Cardiac fibroblast (primary cell): ENCODE results near the gene MEN1.

Source experiments
- DNase-seq, 2 donors: peaks; one replicate each; pipeline versions ENCODE4 v3.0.0 to v3.0.0-alpha.2; 2010; ENCODE audit warnings: low read depth in 2 of 2
- H3K4me3 ChIP-seq, 2 donors: replicated peaks in 1 of 2; 1 replicate in 1 of 2; 2 replicates in 1 of 2; pipeline ENCODE4 v1.5.1; 2011; ENCODE audit warnings: low read depth in 2 of 2, low read length in 2 of 2, mild to moderate bottlenecking in 2 of 2, moderate library complexity in 1 of 2
- TF ChIP-seq, protein P1 (sequence below): IDR thresholded peaks from one replicate; pipeline ENCODE4 v1.5.1; 2011; ENCODE audit warnings: low read depth, mild to moderate bottlenecking, low read length, inconsistent platforms

MEN1 gene

DNA sequence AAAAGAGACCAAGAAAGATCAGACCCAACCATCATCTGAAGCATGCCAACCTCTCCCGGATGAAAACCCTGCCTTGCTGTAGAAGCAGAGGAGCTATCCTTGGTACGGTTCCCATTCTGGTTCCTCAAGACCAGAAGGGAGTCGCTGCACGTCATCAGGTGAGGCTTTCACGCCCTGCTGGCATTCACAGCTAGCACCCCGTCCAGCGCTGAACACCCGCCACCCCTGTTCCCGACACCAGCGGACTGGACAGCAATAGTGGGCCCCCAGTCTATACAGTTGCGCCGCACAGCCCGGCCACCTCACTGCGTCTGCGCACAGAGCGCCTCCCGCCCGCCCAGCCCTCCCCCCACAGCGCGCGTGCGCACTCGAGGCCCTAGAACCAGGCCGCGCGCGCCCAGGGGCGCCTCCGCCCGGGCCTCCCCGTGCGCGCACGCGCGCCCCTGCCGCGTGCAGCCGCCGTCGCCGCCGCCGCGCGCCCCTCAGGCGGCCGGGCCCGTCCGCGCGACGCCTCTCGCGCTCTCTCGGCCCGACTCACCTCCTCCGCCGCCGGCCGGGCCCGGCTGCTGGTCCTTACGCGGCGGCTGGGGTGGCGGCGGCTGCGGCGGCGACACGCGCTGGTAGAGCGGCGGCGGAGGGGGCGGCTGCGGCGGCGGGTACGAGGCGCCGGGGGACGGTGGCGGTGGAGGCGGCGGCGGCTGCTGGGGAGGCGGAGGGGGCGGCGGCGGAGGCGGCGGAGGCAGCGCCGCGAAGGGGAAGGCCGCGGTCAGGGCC, 32.7 kb downstream of the MEN1 start:
- DNase-seq, result peak; percentile 81 to 83
- peak overlapping the region; percentile 65 to 87 for H3K4me3 ChIP-seq
- TF ChIP-seq, protein P1, sequence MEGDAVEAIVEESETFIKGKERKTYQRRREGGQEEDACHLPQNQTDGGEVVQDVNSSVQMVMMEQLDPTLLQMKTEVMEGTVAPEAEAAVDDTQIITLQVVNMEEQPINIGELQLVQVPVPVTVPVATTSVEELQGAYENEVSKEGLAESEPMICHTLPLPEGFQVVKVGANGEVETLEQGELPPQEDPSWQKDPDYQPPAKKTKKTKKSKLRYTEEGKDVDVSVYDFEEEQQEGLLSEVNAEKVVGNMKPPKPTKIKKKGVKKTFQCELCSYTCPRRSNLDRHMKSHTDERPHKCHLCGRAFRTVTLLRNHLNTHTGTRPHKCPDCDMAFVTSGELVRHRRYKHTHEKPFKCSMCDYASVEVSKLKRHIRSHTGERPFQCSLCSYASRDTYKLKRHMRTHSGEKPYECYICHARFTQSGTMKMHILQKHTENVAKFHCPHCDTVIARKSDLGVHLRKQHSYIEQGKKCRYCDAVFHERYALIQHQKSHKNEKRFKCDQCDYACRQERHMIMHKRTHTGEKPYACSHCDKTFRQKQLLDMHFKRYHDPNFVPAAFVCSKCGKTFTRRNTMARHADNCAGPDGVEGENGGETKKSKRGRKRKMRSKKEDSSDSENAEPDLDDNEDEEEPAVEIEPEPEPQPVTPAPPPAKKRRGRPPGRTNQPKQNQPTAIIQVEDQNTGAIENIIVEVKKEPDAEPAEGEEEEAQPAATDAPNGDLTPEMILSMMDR, result no peak

GRCh38 chr11:64776875-64777274, 33.5 kb downstream of the MEN1 start:
- peak overlapping the region; percentile 62 to 87 for H3K4me3 ChIP-seq
- no peak for DNase-seq
- TF ChIP-seq, protein P1, result no peak

DNA sequence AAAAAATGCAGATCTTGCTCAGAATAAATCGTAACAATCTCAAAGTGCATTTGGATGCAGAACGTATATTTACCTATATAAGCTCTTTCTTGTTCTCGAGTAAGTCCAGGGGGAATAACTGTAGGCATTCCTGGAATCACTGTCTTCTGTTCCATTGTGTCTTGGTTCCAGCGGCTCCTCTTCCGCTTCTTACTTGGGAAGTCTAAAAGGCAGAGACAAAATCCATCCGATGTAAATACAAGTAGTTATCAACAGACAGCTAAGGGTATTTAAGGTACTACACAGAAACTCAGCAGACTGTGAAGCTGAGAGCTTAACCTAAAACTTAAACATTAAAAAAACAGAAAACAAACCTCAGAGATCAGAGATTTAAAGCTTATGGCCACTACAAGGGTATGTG, 33.9 kb downstream of the MEN1 start:
- TF ChIP-seq, protein P1, result no peak
- peak overlapping the region; percentile 62 to 87 for H3K4me3 ChIP-seq

DNA sequence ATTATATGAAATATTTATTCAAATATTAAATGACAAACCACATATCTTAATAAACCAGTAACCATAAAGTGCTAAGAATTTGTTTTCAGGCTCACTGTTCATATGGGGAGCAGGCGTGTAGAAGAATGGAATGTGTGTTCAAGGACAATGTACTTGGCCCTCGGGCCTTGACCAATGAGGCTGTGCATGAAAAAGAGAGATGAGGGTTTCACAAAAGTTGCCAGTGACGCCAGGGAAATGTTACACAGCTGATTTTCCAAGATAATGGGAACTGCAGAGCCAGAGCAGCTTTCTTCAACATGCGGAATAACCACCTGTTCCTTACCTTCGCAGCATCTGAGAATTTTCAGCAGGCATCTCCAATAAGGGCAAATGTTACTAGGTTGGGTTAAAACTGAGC, 36.2 kb downstream of the MEN1 start:
- no peak overlapping the region for H3K4me3 ChIP-seq
- no peak for DNase-seq
- TF ChIP-seq, protein P1, result no peak

More for the DNA sequence above, 33.9 kb downstream of the MEN1 start:
- no peak for DNase-seq

DNA sequence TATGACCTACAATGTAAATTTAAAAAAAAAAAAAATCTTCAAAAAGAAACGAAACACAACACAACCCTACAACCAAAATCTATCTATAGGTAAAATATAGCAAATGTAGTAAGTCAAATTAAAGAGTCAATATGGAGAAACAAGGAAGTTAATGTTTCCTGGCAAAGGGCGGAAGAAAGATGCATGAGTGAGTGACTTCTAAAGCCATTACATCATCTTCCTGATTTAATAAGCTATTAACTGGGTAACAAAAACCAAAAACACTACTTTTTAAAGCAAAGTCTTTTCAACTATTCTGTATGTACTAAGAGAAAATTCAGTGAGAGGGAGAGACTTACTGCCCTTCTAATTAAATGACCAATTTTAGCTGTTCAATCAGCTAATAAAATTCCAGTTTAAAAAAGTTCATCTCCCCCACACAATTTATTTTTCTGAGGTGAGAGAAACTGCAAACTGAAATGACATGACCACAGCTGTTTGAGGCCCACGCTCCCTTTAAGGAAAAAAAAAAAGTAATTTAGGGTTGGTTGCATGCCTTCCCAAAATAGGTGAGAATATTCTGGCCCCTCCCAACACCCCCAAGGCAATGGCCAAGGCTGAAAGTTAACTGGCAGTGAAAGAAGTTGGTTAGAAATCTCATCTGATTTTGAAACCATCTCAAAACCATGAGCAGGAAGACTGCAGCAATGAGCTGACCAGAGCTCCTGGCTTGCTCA, 37.9 kb downstream of the MEN1 start:
- TF ChIP-seq, protein P1, result no peak
- no peak for DNase-seq
- no peak overlapping the region for H3K4me3 ChIP-seq

DNA sequence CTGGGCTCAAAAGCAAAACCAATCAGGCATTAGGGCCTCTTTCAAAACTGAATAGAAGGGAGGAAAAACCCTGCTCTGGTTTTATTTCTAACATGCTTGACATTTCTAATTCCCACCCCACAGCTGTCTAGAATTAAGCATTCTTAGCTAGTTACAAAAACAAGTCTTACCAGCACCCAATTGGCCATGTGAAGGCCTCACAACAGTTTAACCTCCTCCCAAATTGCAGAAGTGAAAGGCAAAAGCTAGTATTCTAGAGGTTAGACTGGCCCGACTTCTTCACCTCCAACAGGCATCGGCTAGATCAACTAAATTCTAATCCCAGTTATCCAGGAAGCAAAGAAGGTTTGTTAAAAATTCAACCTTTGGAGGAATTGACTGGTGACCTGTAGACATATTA, 38.5 kb downstream of the MEN1 start:
- TF ChIP-seq, protein P1, result no peak
- no peak for DNase-seq
- H3K4me3 ChIP-seq, result no peak overlapping the region
